ENCODE data around the gene ZNF385B. TPM values are rescaled to one million over a fixed set of nuclear protein-coding genes. Genes with fewer than 3 reads are reported as not detected.

ZNF385B gene
- total RNA-seq: 0.25 TPM in 1 of 2 replicates, not detected in the other

- no peak for DNase-seq (ENCODE audit: low read depth)
- Histone ChIP-seq H3K4me3 (ENCODE audit: low read depth, low read length) (peak within 1 kb of the TSS; percentile 36), H3K36me3 (ENCODE audit: control insufficient read depth, insufficient read depth, low read length) (no peaks in the 10 kb centered on the region), H3K27me3 (ENCODE audit: control insufficient read depth, insufficient read depth, low read length) (peaks cover 12% of the 10 kb centered on the region)
- no peak for TF ChIP-seq CTCF (IDR thresholded peaks at IDR 0.05; ENCODE audit: insufficient read depth, low read length, poor library complexity, severe bottlenecking)
Measured at GRCh38 chr2:179861416-179862067, at the start of gene ZNF385B. Gene ZNF385B, minus strand, starts transcription at chr2:179861612.

GRCh38 chr2:179910735-179911113 is 49.3 kb upstream of the ZNF385B start:
- Histone ChIP-seq H3K36me3 (ENCODE audit: control insufficient read depth, insufficient read depth, low read length) (no peaks in the 10 kb centered on the region), H3K27me3 (ENCODE audit: control insufficient read depth, insufficient read depth, low read length) (no peaks in the 10 kb centered on the region), H3K4me3 (ENCODE audit: low read depth, low read length) (no peak overlapping the region)
- no peak for DNase-seq (ENCODE audit: low read depth)
- no peak for TF ChIP-seq CTCF (IDR thresholded peaks at IDR 0.05; ENCODE audit: insufficient read depth, low read length, poor library complexity, severe bottlenecking)

- TF ChIP-seq CTCF (IDR thresholded peaks at IDR 0.05; ENCODE audit: insufficient read depth, low read length, poor library complexity, severe bottlenecking): no peak
- H3K4me3 ChIP-seq (ENCODE audit: low read depth, low read length): no peak overlapping the region
- DNase-seq (ENCODE audit: low read depth): no peak
- H3K36me3 ChIP-seq (ENCODE audit: control insufficient read depth, insufficient read depth, low read length): no peaks in the 10 kb centered on the region
- no peaks in the 10 kb centered on the region for H3K27me3 ChIP-seq (ENCODE audit: control insufficient read depth, insufficient read depth, low read length)
Measured at GRCh38 chr2:179909845-179910734, 48.7 kb upstream of the ZNF385B start.

- TF ChIP-seq CTCF (IDR thresholded peaks at IDR 0.05; ENCODE audit: insufficient read depth, low read length, poor library complexity, severe bottlenecking): no peak
- no peaks in the 10 kb centered on the region for H3K27me3 ChIP-seq (ENCODE audit: control insufficient read depth, insufficient read depth, low read length)
- H3K36me3 ChIP-seq (ENCODE audit: control insufficient read depth, insufficient read depth, low read length): no peaks in the 10 kb centered on the region
- no peak for DNase-seq (ENCODE audit: low read depth)
- no peak overlapping the region for H3K4me3 ChIP-seq (ENCODE audit: low read depth, low read length)
Measured at GRCh38 chr2:179900655-179901054, 39.2 kb upstream of the ZNF385B start.

GRCh38 chr2:179899666-179900065 is 38.3 kb upstream of the ZNF385B start:
- Histone ChIP-seq H3K36me3 (ENCODE audit: control insufficient read depth, insufficient read depth, low read length) (no peaks in the 10 kb centered on the region), H3K27me3 (ENCODE audit: control insufficient read depth, insufficient read depth, low read length) (no peaks in the 10 kb centered on the region), H3K4me3 (ENCODE audit: low read depth, low read length) (no peak overlapping the region)
- no peak for DNase-seq (ENCODE audit: low read depth)
- no peak for TF ChIP-seq CTCF (IDR thresholded peaks at IDR 0.05; ENCODE audit: insufficient read depth, low read length, poor library complexity, severe bottlenecking)

All from kidney epithelial cell (primary cell).